SHP77 (cell line): ENCODE data around the gene DCTN3.

ENCODE experiments used
- DNase-seq, 2 experiments: peaks; one replicate each; lab custom pipeline; 2025; lab: John Stamatoyannopoulos, UW

DCTN3 gene

DNA sequence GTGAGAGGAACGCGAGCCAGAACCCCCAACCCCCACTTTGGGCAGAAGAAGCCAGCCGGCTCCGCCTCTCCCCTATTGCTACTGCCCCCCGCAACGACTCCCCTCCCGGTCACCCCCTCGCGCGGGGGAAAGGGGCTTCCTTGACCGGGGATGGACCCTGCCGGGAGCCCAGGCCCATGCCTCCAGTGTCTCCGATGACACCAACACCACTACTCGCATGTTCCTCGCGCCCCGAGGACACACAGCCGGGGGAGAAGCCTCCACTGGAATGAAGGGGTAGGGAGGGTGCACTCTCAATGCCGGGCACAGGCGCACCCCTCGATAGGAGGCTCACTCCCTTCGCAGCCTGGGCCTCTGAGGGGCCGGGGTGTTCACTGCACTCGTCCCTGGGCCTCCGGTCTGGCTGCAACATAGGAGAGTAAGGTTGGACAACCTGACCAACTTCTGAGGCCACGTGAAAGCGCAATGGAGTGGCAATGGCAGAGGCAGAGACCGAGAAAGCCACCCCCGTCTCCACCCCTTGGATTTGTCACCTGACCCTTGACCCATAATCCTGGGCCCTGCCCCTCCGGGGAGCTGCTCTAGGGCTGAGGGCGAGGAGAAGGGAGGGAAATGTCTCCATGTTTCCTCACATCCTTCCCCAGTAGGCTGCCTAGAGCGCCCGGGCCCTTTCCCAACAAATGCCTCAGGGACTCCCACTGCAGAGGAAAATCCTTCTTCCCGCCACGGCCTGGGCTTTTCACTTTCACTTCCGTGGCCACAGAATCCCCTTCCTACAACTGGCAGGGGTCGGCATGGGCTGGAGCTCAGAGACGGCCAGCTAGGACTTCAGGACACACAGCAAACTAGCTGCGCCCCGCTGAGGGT, 29.7 kb downstream of the DCTN3 start:
- DNase-seq = no peak

DNA sequence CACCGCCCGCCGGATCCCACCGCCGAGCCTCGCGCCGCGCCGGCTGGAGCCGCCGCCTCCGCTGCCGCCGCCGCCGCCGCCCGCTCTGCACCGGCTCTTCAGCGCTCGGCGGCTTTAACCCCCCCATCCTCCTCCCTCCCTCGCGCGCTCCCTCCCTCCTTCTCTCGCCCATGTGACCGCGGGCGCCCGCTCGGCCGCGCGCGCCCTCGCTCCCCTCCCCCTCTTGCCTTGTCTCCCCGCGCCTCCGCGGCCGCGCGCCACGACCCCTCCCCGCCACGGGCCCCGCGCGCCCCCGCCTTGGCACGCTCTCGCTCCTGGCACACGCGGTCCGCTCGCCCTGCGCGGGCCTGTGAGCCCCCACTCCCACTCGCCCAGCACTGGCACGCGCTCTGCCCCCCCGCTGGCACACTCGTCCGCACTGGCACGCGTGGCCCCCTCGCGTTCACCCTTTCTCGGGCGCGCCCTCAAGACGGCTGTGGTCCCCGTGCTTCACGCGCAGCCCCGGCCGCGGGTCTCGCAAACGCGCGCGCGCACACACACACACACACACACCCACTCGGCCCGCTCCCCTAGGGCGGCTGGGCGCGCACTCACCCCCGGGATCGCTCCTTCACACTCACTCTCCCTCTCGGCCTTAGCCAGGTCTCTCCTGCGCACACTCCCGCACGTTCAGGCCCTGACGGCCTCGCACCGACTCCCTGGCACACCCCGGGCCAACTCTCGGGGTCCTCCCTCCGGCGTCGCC, 30.5 kb downstream of the DCTN3 start, which contains the start of gene CNTFR:
Gene CNTFR, minus strand, starts transcription at position 89 of the 745 bp plus-strand sequence. CDS start 20,743 bp downstream, outside the sequence.
- DNase-seq = no peak

DNA sequence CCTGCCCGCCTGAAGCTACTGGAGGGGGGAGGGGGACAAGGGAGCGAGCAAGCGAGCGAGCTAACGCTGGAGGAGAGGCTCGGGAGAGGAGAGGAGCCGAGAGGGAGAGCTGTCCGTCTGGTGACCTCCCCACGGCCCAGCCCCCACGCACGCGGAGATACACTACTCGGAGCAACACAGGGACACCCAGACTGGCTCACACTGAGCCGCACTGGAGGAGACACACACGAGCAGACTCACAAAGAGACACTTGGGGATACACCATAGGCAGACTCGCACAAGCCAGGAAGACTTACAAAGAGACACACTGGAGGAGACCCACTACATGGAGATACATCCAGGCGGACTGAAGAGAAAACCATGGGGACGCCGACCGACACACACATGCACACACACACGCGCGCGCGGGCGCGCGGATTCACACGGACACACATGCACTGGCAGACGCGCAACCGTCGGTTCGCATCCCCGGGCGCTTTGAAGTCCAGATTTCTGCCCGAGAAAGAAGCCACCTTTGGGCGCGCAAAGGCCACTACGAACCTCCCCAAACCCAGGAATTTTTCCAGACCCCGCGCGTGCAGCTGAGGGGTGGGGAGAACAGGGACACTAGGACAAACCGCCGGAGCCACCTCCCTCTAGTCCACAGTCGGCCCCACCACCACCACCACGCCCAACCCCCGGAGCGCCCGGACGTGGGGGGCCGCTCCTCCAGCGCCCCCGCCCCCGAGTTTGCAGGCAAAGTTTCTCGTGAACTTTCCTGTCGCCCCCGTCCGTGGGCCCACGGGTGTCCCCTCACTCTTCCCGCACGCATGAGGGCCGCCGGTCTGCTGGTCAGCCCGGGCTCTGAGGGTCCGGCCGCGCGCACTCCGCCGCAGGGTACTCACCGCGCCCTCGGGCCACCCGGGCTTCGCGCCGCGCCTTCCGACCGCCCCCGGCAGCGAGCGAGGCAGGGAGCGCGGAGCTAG, 31.3 kb downstream of the DCTN3 start:
- DNase-seq = no peak

DNA sequence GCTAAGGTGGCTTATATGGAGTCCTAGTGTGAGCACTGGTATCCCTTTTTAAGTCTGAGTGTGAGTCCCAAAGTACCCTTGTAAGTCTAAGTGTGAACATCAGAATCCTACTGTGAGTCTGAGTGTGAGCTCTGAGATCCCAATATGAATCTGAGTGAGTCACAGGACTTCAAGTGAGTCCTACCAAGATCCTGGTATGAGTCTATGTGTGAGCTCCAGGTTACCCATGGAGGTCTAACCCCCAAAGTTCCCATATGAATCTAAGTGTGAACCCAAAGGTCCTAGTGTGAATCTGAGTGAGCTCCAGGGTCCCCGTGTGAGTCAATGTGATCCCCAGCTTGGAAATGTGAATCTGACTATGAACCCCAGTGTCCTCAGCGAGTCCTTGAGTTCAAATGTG, 33.0 kb downstream of the DCTN3 start:
- DNase-seq = no peak

DNA sequence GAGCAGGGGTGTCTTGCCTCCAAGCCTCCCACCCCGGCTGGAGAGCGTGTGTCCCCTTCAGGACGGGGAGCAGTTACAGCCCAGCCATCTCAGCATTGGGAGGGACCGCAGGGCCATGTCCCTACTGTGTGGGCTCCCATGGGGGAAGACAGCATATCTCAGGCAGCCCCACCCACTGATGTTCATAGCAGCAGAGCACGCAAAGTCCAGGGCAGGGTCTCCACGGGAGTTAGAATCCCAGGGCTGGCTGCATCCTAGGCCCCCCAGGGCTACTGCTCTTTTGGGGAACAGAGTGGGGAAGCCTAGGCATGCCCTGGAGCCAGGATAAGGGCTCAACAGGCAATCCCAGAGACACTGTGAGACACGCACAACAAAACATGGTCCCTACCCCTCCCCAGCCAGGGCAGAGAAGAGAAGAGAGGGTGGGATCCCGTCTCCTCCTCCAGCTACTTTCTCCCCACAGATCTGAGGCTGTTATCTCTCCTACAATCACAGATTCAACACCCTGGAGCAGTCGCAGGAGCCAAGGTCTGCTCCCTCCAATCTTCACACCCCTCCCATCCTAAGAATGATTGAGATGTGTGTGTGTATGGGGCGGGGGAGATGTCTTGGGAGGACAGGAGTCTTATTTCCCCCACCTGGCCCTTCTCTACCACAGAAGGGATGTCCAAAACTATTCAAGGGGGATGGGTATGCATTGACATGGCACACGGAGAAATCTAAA, 34.2 kb downstream of the DCTN3 start:
- DNase-seq = no peak

DNA sequence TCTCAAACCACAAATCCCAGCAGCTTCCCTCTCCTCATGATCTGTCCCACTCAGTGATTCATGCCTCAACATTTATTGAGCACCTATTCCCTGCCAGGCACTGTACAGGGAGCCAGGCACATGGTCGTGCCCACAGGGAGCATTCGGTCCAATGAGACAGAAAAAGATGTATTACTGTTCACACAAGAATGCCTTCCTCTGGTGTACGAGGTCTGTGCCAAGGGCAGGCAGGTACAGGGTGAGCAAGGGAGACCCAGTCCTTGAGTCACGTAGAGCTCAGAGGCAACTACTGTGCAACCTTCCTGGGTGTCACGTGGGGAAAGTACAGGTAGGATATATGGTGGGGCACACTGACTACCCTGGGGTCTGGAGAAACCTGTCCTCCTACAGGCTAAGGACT, 35.3 kb downstream of the DCTN3 start:
- DNase-seq = no peak

DNA sequence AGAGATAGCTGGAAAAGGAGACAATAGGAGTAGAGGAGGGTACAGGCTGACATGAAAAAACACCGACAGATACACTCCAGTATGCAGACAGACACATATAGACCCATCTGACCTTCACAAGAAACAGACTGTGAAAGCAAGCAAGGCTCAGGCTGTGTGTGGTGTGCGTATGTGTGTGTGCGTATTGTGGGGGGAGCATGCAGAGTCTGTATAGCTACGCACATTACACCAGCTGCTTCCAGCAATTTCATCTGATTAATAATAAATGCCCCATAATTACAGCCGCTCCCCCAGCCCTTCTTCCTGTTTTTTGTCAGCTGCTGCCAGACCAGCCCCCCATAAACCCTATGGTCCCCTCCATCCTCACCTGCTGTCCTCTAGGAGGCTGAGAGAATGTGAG, 37.5 kb downstream of the DCTN3 start:
- DNase-seq = no peak

DNA sequence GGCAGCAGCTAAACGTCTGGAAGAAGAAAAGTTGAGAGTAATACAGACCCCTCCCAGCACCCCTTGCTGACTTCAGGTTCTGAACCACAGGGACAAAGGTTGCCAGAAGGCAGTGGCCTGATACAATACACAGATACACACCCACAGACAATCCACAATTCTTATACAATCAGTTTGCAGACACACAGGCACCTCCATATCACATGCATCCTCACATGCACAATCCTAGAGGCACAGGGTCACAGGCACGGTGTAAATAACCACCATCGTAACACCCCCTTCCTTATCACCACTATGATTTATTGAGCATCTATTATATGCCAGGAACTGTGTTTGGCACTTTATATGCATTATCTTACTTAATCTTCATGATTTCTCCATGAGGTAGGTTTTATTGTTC, 39.0 kb downstream of the DCTN3 start:
- no peak for DNase-seq

DNA sequence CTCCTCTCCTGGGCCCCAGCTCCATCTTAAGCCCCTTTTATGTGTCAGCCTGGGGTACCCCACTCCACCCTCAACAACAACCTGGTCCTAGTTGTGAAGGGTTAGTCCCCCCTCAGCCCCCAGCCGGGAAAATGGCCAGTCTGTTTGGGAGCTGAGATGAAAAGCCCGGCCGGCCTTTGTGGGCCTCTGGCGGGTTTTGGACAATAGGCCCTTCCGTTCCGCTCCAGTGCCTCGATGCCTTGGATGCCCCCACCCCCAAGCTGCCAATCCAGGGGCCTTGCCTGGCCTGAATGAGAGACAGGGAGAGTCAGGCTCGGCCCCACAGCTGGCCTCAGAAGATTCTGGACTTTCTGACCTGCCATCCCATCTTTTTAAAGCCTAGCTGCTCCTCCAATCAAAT, 39.9 kb downstream of the DCTN3 start:
- DNase-seq = no peak

DNA sequence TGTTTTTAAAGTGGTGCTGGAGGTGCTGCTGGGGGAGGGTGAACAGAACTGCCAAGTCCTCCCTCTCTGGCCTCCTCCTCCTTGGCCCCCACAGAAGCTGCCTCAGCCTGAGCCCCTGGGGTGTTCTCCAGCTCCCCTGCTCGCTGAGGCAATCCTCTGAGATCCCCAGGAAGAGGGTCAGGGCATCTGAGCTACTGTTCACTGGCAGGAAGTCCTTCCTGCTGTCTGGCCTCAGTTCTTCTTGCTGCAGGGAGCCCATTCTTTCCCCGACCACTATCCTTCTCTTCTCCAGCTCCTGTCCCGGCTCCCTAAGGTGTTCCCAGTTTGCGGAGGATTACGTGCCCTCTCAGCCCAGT, 40.5 kb downstream of the DCTN3 start:
- DNase-seq = no peak

DNA sequence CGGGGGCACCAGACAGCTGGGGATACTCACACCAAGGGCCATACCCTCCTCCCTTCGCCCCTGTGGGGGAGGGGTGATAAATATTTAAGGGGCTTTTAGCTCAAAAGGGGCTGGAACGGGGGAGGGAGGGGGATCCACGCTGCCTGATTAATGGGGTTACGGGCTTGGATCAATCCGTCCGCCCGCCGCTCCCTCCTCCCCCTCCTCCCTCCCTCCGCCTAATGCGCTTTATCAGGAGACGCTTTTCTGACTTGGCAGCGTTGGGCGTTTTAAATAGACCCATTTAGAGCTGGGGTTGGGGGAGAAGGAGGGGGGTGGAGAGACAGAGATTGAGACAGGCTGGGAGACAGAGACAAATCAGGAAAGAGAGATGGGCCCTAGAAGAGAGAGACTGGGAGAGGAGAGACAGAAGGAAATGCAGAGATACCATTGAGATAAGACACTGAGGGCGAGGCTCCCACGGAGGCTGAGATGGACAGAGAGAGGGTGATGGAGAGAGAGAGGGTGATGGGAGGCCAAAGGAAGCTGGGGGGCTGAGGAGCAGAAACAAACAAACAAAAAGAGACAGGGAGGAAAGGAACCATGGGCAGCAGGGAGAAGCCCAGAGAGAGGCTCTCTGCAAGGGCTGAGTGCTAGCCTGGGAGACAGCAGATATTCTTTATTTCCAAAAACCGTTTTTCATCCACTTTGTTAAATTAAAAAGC, 41.0 kb downstream of the DCTN3 start:
- DNase-seq = no peak

DNA sequence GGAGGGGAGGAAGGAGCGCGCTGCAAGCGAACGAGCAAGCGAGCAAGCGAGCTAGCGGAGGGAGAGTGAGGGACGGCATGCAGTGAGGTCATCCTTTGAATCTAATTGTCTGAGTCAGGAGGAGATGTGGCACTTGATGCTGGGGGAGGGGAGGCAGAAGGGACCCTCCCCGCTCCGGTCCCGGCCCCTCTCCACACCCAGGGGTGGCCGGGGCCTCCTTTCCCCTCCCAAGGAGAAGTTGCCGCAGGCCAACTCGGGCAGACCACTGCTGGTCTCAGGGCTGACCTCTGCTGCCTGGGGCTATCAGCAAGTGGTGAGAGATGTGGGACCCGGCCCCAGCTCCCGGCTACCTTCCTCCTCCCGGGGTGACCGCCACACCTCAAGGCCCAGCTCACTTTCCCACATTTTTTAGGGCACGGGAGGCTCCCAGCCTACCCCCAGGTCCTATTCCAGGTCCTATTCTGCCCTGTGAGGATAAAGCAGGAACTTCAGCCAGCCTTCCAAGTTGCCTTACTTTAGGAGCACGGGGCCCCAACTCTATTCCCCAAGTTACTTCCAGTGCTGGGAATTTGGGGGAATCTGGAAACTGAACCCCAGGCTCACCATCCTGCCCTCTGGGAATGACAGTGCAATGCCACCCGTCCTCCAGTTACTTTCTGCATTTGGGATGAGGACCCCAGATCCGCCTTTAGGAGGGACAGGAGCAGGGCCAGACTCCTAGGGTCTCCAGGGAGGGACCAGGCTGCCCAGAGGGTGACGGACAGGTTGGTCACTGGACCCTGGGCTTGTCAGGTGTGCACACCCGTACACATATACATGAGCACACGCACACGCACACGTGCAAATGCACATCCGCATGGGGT, 41.8 kb downstream of the DCTN3 start:
- DNase-seq = no peak

DNA sequence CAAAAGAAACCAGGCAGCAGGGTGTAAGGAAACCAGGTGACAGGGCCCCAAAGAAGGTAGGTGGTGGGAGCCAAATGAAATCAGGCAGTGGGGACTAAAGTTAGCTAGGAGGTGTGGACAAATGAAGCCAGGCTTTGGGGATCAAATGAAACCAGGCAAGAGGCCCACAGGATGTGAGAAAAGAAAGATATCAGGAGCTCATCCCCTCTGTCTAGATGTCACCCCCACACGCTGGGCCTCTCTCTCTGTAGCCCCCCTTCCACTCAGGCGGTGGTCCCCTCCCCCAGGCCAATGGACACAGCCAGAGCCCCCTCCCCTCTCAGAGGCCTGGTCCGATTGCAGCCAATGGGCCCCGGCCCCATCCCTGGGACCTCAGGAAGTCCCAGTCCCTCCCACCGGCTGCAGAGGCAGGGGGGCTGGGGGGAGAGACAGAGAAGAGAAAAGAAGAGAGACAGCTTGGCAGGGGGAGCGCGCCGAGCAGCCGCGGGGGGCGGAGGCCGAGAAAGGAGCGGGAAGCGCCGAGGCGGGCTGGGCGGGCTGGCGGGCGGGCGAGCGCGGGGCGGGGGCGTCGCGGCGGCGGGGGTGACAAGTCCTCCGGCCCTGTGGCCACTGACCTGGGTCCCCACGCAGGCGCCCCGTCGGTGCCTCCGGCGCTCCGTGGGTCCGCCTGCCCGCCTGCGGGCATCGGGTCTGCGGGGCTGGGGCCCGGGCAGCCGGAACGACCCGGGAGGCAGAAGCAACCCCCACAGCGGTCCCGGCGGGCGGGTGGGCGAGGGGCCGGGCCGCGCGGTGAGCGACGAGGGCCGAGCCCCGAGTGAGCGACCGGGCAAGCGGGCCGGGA, 42.7 kb downstream of the DCTN3 start:
- no peak for DNase-seq

DNA sequence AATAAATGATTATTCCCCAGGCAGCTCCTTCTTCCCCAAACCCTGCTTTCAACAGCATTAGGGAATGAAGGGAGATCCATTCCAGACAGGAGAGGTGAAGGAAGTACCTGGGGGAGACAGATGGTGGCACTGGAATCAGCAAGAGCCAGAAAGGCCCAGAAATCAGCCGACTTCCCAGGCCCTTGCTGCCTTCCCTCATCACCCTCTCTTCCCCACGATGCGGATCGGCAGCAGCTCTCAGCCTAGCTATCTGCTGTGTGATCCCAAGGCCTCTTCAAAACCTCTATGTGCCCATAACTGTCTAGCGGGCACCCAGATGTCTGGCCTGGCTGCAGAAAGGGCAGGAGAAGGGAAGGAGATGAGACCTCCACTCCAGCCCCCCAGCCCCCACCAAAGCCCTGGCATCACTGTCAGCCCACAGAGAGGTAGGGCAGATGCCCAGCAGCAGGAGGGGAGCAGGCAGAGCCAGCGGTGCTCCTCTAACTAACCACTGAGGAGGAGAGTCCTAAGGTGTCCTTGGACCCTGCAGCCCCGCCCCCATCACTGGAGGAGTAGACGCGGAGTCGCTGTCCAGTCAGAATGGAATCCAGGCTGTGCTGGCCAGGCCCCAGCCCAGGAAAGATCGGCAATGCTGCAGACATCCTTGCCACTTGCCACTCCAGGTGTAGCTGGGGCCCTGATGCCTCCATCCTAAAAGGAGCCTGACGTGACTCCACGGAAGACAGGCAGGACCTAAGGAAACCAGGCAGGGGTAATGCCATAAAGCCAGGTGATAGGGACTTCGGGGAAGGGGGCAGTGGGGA, 43.5 kb downstream of the DCTN3 start:
- DNase-seq = no peak

DNA sequence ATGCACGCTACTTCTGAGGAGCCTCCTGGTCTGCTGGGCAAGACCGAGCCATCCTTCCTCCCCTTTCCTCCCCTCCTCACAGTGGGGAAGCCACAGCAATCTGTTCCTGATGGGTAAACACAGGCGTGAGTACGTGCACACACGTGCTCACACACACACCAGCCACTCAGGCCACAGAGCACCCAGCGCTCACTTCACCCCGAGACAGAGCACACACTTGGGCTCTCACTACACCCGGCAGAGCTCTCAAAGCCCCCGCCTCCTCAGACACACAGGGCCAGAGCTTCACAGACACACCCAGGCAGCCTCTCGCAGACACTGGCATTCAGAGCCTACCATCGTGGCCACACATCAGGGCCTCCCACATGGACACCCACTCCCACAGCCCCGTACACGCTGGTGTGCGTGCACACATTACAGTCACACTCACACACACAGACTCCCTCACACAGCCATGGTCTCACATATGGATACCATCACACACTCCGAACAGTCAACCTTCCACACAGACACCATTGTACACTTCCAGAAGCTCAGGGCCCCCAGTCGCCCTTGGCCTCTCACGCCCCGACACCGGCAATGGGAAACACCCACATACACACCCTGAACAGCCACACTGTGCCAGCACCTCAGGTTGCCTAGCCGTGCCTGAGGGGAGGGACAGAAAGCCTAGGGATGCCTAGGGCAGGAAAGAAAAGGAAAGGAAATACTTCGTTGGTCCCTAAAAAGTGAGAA, 44.3 kb downstream of the DCTN3 start:
- DNase-seq = no peak

DNA sequence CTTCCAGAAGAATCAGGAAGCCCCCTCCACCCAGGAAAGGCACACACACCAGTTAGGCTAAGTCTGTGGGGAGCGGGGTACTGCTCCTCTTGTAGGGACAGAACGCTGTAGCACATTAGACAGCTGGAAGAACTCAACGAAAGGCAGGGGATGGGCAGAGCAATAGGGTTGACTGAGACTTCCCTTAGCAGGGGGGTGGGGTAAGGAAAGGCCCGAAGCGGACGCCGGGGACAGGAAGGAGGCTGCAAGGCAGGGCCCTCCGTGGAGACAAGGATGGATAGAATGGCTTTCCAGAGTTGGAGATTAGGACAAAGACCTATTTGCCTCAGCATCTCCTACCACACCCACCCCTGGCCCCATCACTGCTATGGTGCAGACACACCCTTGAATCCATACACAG, 45.1 kb downstream of the DCTN3 start:
- DNase-seq = no peak

DNA sequence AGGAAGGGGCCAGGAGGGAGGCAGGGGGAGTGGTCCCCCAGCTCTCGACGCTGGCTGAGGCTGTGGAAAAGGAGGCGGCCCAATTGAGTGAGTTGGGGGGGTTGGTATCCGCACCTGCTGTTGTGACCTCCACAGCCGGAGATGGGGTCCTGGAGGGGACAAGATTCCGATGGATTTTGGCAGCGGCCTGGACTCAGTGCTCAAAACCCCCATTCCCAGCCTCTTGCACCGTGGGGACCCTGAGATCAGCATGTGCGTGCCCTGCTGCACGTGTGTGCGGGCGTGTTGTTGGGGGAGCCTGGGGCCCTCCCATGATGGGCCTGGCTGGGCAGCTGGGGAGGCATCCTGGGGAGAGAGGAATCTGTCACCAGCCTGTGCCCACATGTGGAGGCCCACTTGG, 45.7 kb downstream of the DCTN3 start:
- no peak for DNase-seq
